Stimulated activated naive CD4-positive, alpha-beta T cell (primary cell): ENCODE measurements around the gene MRPS23.

ENCODE experiments used
- DNase-seq, 6 experiments: peaks; one replicate each; lab custom pipeline; 2025; lab: John Stamatoyannopoulos, UW

MRPS23 gene

DNA sequence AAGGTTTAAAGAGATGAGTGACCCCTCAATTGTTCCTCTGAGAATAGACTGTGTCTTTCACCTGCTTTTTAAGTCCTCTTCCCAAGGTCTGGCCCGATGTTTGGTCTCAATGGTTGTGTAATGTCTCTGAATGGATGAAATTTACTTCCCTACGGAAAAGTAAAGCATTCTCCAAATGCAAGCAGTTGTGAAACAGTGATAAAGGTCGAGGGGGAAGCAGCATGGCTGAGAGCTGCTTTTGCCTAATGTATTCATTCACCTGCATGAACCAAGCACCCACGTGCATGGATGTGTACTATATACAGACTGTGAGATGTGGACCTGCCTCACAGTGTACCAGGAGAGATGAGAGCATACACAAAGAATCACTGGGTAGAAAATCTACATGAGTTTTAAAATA lies 11.4 kb downstream of the MRPS23 start:
- DNase-seq, result no peak

- DNase-seq, result no peak
Observed at GRCh38 chr17:57835333-57835900, 14.4 kb downstream of the MRPS23 start.

GRCh38 chr17:57834146-57834741 lies 15.6 kb downstream of the MRPS23 start:
- DNase-seq, result no peak

- DNase-seq, result peak; percentile 29 to 74 (median 46)
Observed at GRCh38 chr17:57833179-57833939, 16.5 kb downstream of the MRPS23 start.

- no peak for DNase-seq
Observed at GRCh38 chr17:57832314-57833178, 17.3 kb downstream of the MRPS23 start.

- DNase-seq, result no peak
Observed at GRCh38 chr17:57830880-57831279, 19.0 kb downstream of the MRPS23 start.

GRCh38 chr17:57823469-57824401 lies 26.1 kb downstream of the MRPS23 start:
- no peak for DNase-seq

- DNase-seq, result no peak
Observed at GRCh38 chr17:57819867-57820266, 30.0 kb downstream of the MRPS23 start.

DNA sequence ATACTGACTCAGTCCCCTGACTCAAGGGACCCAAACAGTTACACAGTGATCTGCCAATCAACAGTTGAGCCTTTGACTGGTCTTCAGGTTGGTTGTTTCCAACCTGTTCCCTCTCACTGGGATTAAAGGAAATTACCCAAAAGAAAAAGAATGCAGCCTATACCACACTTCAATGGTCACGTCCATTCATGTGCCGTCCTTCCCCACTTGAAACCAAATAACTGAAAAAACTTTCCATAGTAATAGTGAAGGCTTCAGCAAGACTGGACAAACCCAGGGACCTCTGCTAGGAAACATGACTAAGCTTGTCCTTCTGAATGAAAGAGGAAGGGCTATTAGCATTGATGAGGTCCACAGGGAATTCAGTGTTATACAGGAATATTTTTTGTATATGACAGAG lies 30.6 kb downstream of the MRPS23 start:
- DNase-seq, result no peak

- no peak for DNase-seq
Observed at GRCh38 chr17:57818066-57818465, 31.8 kb downstream of the MRPS23 start.

GRCh38 chr17:57817299-57817698 lies 32.5 kb downstream of the MRPS23 start:
- DNase-seq, result no peak

DNA sequence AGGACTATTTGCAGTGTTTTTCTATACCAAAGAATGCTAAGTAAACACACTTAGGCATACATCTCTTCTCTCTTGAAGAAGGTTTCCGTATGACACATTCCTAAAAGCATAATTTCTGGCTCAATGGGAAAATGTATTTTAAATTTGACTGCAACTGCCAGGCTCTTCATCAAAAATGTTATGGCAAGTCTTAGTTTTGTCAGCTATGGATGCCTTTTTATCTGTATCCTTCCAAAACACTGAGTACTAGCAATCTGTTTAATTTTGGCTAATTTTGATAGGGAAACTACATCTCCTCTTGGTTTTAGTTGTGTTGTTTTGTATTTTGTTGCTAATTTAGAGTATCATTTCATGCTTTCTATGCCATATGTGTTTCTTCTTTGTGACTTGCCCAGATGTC lies 35.4 kb downstream of the MRPS23 start:
- no peak for DNase-seq

GRCh38 chr17:57811638-57812280 lies 38.1 kb downstream of the MRPS23 start:
- DNase-seq, result no peak

- DNase-seq, result no peak
Observed at GRCh38 chr17:57810721-57811637, 38.9 kb downstream of the MRPS23 start.

DNA sequence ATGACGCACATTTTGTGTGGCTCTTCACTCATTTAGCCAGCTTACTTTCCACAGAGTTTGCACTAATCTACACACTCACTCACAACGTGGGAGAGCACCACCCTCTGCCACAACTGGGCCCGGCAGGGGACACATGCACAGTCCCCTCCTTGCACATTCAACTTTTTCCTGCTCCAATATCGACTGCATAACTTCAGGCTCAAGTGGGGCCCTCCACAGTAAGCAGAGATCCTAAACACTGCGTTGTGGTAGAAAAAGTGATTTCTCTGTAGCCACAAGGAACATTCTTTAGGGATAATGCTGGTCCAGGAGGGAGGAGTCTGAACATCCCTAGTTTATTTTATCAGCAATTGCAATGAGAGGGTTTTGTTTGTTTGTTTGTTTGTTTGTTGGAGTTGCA lies 40.0 kb downstream of the MRPS23 start:
- DNase-seq, result no peak

DNA sequence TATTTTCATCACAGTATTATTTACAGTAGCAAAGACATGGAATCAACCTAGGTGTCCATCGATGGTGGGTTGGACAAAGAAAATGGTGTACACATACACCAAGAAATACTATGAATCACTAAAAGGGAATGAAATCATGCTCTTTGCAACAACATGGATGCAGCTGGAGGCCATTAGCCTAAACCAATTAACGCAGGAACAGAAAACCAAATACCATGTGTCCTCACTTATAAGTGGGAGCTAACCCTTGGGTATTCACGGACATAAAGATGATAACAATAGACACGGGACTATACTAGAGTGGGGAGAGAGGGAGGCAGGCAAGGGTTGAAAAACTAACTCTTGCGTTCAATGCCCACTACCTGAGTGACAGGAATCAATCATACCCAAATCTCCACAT lies 41.0 kb downstream of the MRPS23 start:
- DNase-seq, result no peak

DNA sequence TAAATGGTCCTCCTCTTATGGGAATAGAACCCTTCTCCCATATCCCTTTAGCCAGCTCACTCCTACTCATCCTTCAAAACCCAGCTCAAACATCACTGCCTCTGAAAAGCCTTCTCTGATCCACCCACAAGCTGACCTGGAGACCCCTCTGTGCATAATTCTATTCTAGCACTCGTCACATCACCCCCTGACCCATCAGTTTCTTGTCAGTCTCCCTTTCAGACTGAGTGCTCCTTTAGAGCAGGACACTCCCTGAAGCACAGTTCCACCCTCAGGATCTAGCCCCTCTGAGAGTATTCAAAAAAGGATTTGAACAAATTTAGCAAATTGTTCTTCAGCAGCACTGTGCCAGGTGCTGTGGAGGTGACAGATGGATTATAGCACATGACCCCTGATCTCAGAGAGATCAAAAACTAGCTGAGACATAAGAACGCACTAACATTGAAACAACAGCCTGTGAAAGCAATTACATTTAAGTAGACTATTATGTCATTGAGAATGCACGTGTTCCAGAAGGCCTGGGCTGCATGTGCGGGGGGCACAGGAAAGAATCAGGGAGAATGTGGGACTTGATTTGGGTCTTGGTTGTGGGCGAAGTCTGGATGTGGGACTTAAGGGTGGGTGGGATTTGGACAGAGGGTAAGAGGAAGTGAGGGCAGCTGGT lies 43.5 kb downstream of the MRPS23 start:
- no peak for DNase-seq

GRCh38 chr17:57803021-57803420 lies 46.8 kb downstream of the MRPS23 start:
- DNase-seq, result no peak

DNA sequence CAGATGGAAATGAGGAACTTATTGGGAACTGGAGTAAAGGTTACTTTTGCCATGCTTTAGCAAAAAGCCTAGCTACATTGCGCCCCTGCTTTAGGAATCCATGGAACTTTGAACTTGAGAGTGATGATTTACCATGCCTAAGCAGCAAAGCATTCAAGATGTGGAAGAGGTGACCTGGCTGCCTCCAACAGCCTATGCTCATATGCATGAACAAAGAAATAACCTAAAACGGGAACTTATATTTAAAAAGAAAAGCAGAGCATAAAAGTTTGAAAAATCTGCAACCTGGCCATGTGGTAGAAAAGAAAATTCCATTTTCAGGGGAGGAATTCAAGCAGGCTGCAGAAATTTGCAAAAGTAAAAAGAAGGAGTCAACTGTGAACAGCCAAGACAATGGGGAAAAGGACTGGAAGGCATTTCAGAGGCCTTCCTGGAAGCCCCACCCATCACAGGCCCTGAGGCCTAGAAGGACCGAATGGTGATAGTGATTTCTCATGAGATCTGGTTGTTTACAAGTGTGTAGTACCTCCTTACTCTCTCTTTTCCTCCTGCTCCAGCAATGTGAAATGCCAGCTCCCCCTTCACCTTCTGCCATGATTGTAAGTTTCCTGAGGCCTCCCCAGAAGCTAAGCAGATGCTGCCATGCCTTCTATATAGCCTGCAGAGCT lies 48.7 kb downstream of the MRPS23 start:
- DNase-seq, result no peak
